HL-60 (cell line): ENCODE data around the gene TMEM126A.
A peak's percentile ranks its signal among the peaks of the same experiment; 100 is the strongest.

ENCODE experiments used
- DNase-seq, 2 experiments: peaks; one replicate each; pipeline ENCODE4 v3.0.0-alpha.2; 2010 to 2020; ENCODE audit warnings: low read depth in 1 of 2, low spot score in 1 of 2
- H3K27ac ChIP-seq: fragments of 250-450 bp; sonication (Bioruptor Pico); replicated peaks from 2 replicates; pipeline ENCODE4 v1.5.1; 2020; ENCODE audit warnings: mild to moderate bottlenecking, moderate library complexity
- H3K27me3 ChIP-seq: fragments of 250-450 bp; sonication (Bioruptor Pico); 2 replicates; pipeline ENCODE4 v1.5.1; 2021; ENCODE audit warnings: mild to moderate bottlenecking, moderate library complexity; ENCODE audit not compliant: insufficient read depth, poor library complexity, severe bottlenecking
- H3K4me3 ChIP-seq: replicated peaks from 2 replicates; pipeline ENCODE4 v1.5.1; 2011; ENCODE audit warnings: mild to moderate bottlenecking, control low read depth, low read length; ENCODE audit not compliant: insufficient read depth
- GABPA ChIP-seq: IDR thresholded peaks from 2 replicates; pipeline ENCODE4 v1.6.1; 2012; ENCODE audit warnings: low read depth
- POLR2AphosphoS5 ChIP-seq: IDR thresholded peaks from 2 replicates; pipeline ENCODE4 v1.6.1; 2012; ENCODE audit warnings: low read depth
- REST ChIP-seq: IDR thresholded peaks from 2 replicates; pipeline ENCODE4 v1.6.1; 2012; ENCODE audit warnings: low read depth; ENCODE audit not compliant: insufficient replicate concordance
- SPI1 ChIP-seq: IDR thresholded peaks from 2 replicates; pipeline ENCODE4 v1.6.1; 2012; ENCODE audit warnings: low read depth, mild to moderate bottlenecking, borderline replicate concordance
- TF ChIP-seq, protein P1 (sequence below): IDR thresholded peaks from one replicate; pipeline ENCODE4 v1.5.1; 2011; ENCODE audit warnings: low read length, control low read depth, inconsistent platforms; ENCODE audit not compliant: insufficient read depth

Gene TMEM126A

DNA sequence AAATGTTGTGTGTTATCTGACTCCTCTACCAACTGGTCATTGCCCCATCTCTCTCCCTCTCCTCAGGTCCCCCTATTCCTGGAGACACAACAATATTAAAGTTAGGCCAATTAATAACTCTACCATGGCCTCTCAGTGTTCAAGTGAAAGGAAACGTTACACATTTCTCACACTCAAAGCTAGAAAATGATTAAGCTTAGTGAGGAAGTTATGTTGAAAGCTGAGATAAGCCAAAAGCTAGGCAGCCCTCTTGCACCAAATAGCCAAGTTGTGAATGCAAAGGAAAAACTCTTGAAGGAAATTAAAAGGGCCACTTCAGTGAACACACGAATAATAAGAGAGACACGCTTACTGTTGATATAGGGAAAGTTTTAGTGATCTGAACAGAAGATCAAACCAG lies 27.5 kb upstream of the TMEM126A start:
- DNase-seq = no peak
- no peaks in the 10 kb centered on the region for H3K27me3 ChIP-seq

GRCh38 chr11:85626496-85626895 lies 21.3 kb upstream of the TMEM126A start:
- H3K4me3 ChIP-seq = no peak overlapping the region
- TF ChIP-seq GABPA (no peak), POLR2AphosphoS5 (no peak), SPI1 (no peak), REST (no peak)
- TF ChIP-seq, protein P1, sequence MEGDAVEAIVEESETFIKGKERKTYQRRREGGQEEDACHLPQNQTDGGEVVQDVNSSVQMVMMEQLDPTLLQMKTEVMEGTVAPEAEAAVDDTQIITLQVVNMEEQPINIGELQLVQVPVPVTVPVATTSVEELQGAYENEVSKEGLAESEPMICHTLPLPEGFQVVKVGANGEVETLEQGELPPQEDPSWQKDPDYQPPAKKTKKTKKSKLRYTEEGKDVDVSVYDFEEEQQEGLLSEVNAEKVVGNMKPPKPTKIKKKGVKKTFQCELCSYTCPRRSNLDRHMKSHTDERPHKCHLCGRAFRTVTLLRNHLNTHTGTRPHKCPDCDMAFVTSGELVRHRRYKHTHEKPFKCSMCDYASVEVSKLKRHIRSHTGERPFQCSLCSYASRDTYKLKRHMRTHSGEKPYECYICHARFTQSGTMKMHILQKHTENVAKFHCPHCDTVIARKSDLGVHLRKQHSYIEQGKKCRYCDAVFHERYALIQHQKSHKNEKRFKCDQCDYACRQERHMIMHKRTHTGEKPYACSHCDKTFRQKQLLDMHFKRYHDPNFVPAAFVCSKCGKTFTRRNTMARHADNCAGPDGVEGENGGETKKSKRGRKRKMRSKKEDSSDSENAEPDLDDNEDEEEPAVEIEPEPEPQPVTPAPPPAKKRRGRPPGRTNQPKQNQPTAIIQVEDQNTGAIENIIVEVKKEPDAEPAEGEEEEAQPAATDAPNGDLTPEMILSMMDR = no peak
- no peak overlapping the region for H3K27ac ChIP-seq

More for the DNA sequence above, 27.5 kb upstream of the TMEM126A start:
- no peak for TF ChIP-seq REST
- no peak for TF ChIP-seq POLR2AphosphoS5
- TF ChIP-seq SPI1 = no peak
- no peak for TF ChIP-seq GABPA
- TF ChIP-seq, protein P1 = no peak
- Histone ChIP-seq H3K27ac (no peak overlapping the region), H3K4me3 (no peak overlapping the region)

GRCh38 chr11:85627332-85627997 lies 20.3 kb upstream of the TMEM126A start, which contains the start of gene DLG2:
Gene DLG2, minus strand, starts transcription at chr11:85627344.
- DNase-seq = peak in 1 of 2 experiments; percentile 18
- Histone ChIP-seq H3K4me3 (peak within 1 kb of the TSS; percentile 87), H3K27ac (peak within 1 kb of the TSS; percentile 49), H3K27me3 (no peaks in the 10 kb centered on the region)
- TF ChIP-seq SPI1 = peak; percentile 6; the same call in 1 of the 2 replicates
- no peak for TF ChIP-seq GABPA
- TF ChIP-seq REST = no peak

More at GRCh38 chr11:85626496-85626895, 21.3 kb upstream of the TMEM126A start:
- no peaks in the 10 kb centered on the region for H3K27me3 ChIP-seq
- no peak for DNase-seq
